Measurements from ENCODE around the gene RTN1. TPM values are rescaled to one million over a fixed set of nuclear protein-coding genes. Genes with fewer than 3 reads are reported as not detected.

The RTN1 gene
- total RNA-seq = not detected

GRCh38 chr14:59870277-59871165 is at the start of gene RTN1:
Gene RTN1 (minus strand): TSS chr14:59870776. CDS start chr14:59870630, 146 bp downstream.
- H3K4me3 Mint-ChIP-seq = peak within 1 kb of the TSS; percentile 65
- no peaks in the 10 kb centered on the region for H3K36me3 Mint-ChIP-seq
- DNase-seq (peak; percentile 41), ATAC-seq (peak; percentile 76)
- H3K27me3 Mint-ChIP-seq = peaks cover 65% of the 10 kb centered on the region
- H3K4me1 Mint-ChIP-seq = peaks cover 6% of the 10 kb centered on the region
- CTCF ChIA-PET = interaction anchor here (0.7 kb wide), 1 partner anchor 27 kb away, joined by 3 read pairs; no protein-coding TSS in a partner anchor
- no peak within 1 kb of the TSS for H3K27ac Mint-ChIP-seq
- H3K9me3 Mint-ChIP-seq (ENCODE audit: low read depth) = no peaks in the 10 kb centered on the region

- Mint-ChIP-seq H3K4me1 (peaks cover 5% of the 10 kb centered on the region), H3K4me3 (no peak overlapping the region), H3K36me3 (peaks cover 1% of the 10 kb centered on the region), H3K27ac (no peak overlapping the region), H3K9me3 (ENCODE audit: low read depth) (no peaks in the 10 kb centered on the region), H3K27me3 (peaks cover 56% of the 10 kb centered on the region)
- ATAC-seq = no peak
- DNase-seq = no peak
- CTCF ChIA-PET = no interaction called here
Observed at GRCh38 chr14:59920378-59920683, 49.8 kb upstream of the RTN1 start.

- Mint-ChIP-seq H3K36me3 (peaks cover 1% of the 10 kb centered on the region), H3K27ac (no peak within 1 kb of the TSS), H3K4me1 (peaks cover 5% of the 10 kb centered on the region), H3K4me3 (peak within 1 kb of the TSS; percentile 35), H3K9me3 (ENCODE audit: low read depth) (no peaks in the 10 kb centered on the region), H3K27me3 (peaks cover 56% of the 10 kb centered on the region)
- ATAC-seq (no peak), DNase-seq (no peak)
- CTCF ChIA-PET = no interaction called here
Observed at GRCh38 chr14:59919570-59920377, 49.2 kb upstream of the RTN1 start, which contains the start of gene LRRC9. Gene LRRC9 (plus strand): TSS chr14:59920144.

- no peaks in the 10 kb centered on the region for H3K9me3 Mint-ChIP-seq (ENCODE audit: low read depth)
- H3K27ac Mint-ChIP-seq = no peak overlapping the region
- H3K4me3 Mint-ChIP-seq = peak overlapping the region; percentile 35
- H3K27me3 Mint-ChIP-seq = peaks cover 56% of the 10 kb centered on the region
- CTCF ChIA-PET = no interaction called here
- H3K36me3 Mint-ChIP-seq = peaks cover 1% of the 10 kb centered on the region
- DNase-seq (peak; percentile 44), ATAC-seq (peak; percentile 47)
- peaks cover 5% of the 10 kb centered on the region for H3K4me1 Mint-ChIP-seq
Observed at GRCh38 chr14:59918824-59919569, 48.4 kb upstream of the RTN1 start.

- Mint-ChIP-seq H3K4me3 (no peak overlapping the region), H3K36me3 (no peaks in the 10 kb centered on the region), H3K27me3 (peaks cover 31% of the 10 kb centered on the region), H3K9me3 (ENCODE audit: low read depth) (no peaks in the 10 kb centered on the region), H3K4me1 (no peaks in the 10 kb centered on the region), H3K27ac (no peak overlapping the region)
- ATAC-seq (no peak), DNase-seq (no peak)
- CTCF ChIA-PET = no interaction called here
Observed at GRCh38 chr14:59913187-59913586, 42.6 kb upstream of the RTN1 start.

GRCh38 chr14:59912443-59912842 is 41.9 kb upstream of the RTN1 start:
- no peak overlapping the region for H3K4me3 Mint-ChIP-seq
- H3K4me1 Mint-ChIP-seq = no peaks in the 10 kb centered on the region
- no peaks in the 10 kb centered on the region for H3K9me3 Mint-ChIP-seq (ENCODE audit: low read depth)
- DNase-seq (no peak), ATAC-seq (no peak)
- CTCF ChIA-PET = no interaction called here
- H3K27me3 Mint-ChIP-seq = peaks cover 27% of the 10 kb centered on the region
- no peaks in the 10 kb centered on the region for H3K36me3 Mint-ChIP-seq
- H3K27ac Mint-ChIP-seq = no peak overlapping the region

GRCh38 chr14:59905188-59905587 is 34.6 kb upstream of the RTN1 start:
- Mint-ChIP-seq H3K4me1 (no peaks in the 10 kb centered on the region), H3K4me3 (no peak overlapping the region), H3K27ac (no peak overlapping the region), H3K9me3 (ENCODE audit: low read depth) (no peaks in the 10 kb centered on the region), H3K27me3 (peaks cover 7% of the 10 kb centered on the region), H3K36me3 (no peaks in the 10 kb centered on the region)
- DNase-seq (no peak), ATAC-seq (no peak)
- CTCF ChIA-PET = no interaction called here

- Mint-ChIP-seq H3K27ac (no peak overlapping the region), H3K36me3 (no peaks in the 10 kb centered on the region), H3K4me1 (no peaks in the 10 kb centered on the region), H3K4me3 (no peak overlapping the region), H3K27me3 (peaks cover 5% of the 10 kb centered on the region), H3K9me3 (ENCODE audit: low read depth) (no peaks in the 10 kb centered on the region)
- no peak for DNase-seq
- CTCF ChIA-PET = no interaction called here
- no peak for ATAC-seq
Observed at GRCh38 chr14:59904184-59904583, 33.6 kb upstream of the RTN1 start.

- ATAC-seq = no peak
- Mint-ChIP-seq H3K27ac (no peak overlapping the region), H3K4me3 (no peak overlapping the region), H3K4me1 (no peaks in the 10 kb centered on the region), H3K9me3 (ENCODE audit: low read depth) (no peaks in the 10 kb centered on the region), H3K27me3 (peaks cover 18% of the 10 kb centered on the region), H3K36me3 (no peaks in the 10 kb centered on the region)
- CTCF ChIA-PET = no interaction called here
- DNase-seq = no peak
Observed at GRCh38 chr14:59900556-59900955, 30.0 kb upstream of the RTN1 start.

- H3K27ac Mint-ChIP-seq = no peak overlapping the region
- DNase-seq = no peak
Observed at GRCh38 chr14:59897757-59898383, 27.3 kb upstream of the RTN1 start.

GRCh38 chr14:59895721-59896120 is 25.1 kb upstream of the RTN1 start:
- no peak for DNase-seq
- CTCF ChIA-PET = interaction anchor here (0.7 kb wide), 1 partner anchor 22 kb away, joined by 3 read pairs; no protein-coding TSS in a partner anchor
- no peak overlapping the region for H3K4me3 Mint-ChIP-seq
- H3K27me3 Mint-ChIP-seq = peaks cover 18% of the 10 kb centered on the region
- no peak overlapping the region for H3K27ac Mint-ChIP-seq
- H3K4me1 Mint-ChIP-seq = no peaks in the 10 kb centered on the region
- ATAC-seq = no peak
- H3K36me3 Mint-ChIP-seq = no peaks in the 10 kb centered on the region
- H3K9me3 Mint-ChIP-seq (ENCODE audit: low read depth) = no peaks in the 10 kb centered on the region

More at GRCh38 chr14:59897757-59898383, 27.3 kb upstream of the RTN1 start:
- CTCF ChIA-PET = interaction anchor here (0.7 to 1.2 kb wide), 3 partner anchors 25 to 67 kb away, joined by 3 read pairs; partner anchors contain the start of gene RTN1
- H3K4me1 Mint-ChIP-seq = no peaks in the 10 kb centered on the region
- no peak for ATAC-seq
- H3K9me3 Mint-ChIP-seq (ENCODE audit: low read depth) = no peaks in the 10 kb centered on the region
- no peaks in the 10 kb centered on the region for H3K36me3 Mint-ChIP-seq
- H3K27me3 Mint-ChIP-seq = peaks cover 18% of the 10 kb centered on the region
- H3K4me3 Mint-ChIP-seq = no peak overlapping the region

- Mint-ChIP-seq H3K4me3 (no peak overlapping the region), H3K27ac (no peak overlapping the region), H3K27me3 (peaks cover 15% of the 10 kb centered on the region), H3K4me1 (no peaks in the 10 kb centered on the region), H3K9me3 (ENCODE audit: low read depth) (no peaks in the 10 kb centered on the region), H3K36me3 (no peaks in the 10 kb centered on the region)
- DNase-seq (no peak), ATAC-seq (no peak)
- CTCF ChIA-PET = no interaction called here
Observed at GRCh38 chr14:59890676-59891075, 20.1 kb upstream of the RTN1 start.

GRCh38 chr14:59882957-59883356 is 12.4 kb upstream of the RTN1 start:
- Mint-ChIP-seq H3K9me3 (ENCODE audit: low read depth) (no peaks in the 10 kb centered on the region), H3K36me3 (no peaks in the 10 kb centered on the region), H3K27me3 (peaks cover 26% of the 10 kb centered on the region), H3K4me3 (no peak overlapping the region), H3K27ac (no peak overlapping the region), H3K4me1 (no peaks in the 10 kb centered on the region)
- DNase-seq = no peak
- no peak for ATAC-seq
- CTCF ChIA-PET = no interaction called here

Measured in activated CD8-positive, alpha-beta memory T cell treated with anti-CD3 and anti-CD28 coated beads, Interleukin-2, amount 10 ng/mL, durations not matched to agents 7 days and 5 days (primary cell).